Stimulated activated CD8-positive, alpha-beta memory T cell treated with anti-CD3 and anti-CD28 coated beads, Interleukin-12 subunit alpha, Interleukin-12 subunit beta, amount 100 ng/mL, for 24 hours (primary cell): ENCODE measurements around the gene MAGEC1.
"Not testable (repeated sequence)": the region's sequence is repeated elsewhere in the genome, so short reads cannot be mapped to it uniquely, and the experiment has no call there.

ENCODE experiments used
- DNase-seq: peaks from one replicate; pipeline ENCODE4 v3.0.0-alpha.2; 2020; ENCODE audit errors: extremely low read depth

Gene MAGEC1, protein sequence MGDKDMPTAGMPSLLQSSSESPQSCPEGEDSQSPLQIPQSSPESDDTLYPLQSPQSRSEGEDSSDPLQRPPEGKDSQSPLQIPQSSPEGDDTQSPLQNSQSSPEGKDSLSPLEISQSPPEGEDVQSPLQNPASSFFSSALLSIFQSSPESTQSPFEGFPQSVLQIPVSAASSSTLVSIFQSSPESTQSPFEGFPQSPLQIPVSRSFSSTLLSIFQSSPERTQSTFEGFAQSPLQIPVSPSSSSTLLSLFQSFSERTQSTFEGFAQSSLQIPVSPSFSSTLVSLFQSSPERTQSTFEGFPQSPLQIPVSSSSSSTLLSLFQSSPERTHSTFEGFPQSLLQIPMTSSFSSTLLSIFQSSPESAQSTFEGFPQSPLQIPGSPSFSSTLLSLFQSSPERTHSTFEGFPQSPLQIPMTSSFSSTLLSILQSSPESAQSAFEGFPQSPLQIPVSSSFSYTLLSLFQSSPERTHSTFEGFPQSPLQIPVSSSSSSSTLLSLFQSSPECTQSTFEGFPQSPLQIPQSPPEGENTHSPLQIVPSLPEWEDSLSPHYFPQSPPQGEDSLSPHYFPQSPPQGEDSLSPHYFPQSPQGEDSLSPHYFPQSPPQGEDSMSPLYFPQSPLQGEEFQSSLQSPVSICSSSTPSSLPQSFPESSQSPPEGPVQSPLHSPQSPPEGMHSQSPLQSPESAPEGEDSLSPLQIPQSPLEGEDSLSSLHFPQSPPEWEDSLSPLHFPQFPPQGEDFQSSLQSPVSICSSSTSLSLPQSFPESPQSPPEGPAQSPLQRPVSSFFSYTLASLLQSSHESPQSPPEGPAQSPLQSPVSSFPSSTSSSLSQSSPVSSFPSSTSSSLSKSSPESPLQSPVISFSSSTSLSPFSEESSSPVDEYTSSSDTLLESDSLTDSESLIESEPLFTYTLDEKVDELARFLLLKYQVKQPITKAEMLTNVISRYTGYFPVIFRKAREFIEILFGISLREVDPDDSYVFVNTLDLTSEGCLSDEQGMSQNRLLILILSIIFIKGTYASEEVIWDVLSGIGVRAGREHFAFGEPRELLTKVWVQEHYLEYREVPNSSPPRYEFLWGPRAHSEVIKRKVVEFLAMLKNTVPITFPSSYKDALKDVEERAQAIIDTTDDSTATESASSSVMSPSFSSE

DNA sequence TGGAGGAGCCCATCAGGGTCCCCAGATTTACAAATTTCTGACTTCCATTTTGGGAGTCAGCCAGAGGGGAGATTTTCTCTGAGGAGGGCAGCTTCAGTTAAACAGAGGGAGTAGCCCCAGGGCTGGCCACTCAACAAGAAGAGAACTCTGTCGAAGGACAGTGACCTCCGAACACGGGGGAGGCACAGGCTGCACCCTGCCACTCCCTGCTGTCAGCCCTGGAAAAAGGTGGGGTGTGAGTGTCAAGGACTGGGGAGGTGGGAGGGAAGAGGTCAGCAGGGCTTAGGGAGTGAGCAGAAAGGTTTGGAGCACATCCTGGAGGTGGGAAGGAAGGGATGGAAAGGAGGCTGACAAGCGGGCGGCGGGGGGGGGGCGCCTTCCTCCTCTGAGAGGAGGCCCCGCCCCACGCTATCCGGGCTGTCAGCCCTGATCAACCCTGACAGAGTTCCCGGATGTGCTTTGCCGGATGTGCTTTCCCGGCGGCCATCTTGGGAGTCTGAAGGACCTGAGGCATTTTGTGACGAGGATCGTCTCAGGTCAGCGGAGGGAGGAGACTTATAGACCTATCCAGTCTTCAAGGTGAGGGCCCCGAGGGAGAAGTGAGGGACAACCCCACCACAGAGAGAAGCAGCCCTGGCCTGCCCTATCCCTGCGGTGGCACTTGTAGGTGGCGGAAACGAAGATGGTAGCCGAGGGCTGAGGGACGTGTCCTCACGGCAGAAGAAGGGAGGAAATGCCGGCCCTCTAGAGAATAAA lies at the start of gene MAGEC1:
TSS of gene MAGEC1 (plus strand) at position 495 of the 756 bp plus-strand sequence. CDS start 1,179 bp downstream, outside the sequence.
- DNase-seq, result no peak

DNA sequence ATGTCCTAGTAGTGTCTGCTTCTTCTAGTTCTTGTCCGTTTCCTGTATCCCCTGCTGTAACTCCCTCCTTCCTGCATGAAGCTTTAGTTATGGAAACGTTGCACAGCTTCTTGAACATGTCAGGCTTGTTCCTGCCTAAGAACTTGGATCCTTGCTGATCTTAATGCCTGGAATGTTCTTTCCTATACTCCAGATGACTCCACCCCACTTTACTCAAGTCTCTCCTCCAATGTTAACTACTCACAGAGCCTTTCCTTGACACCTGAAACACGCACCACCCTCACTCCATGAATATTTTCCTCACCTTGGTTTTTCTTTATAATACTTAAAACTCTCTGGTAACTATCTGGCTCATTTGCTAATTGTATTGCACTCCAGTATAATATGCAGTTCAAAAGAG lies 46.2 kb upstream of the MAGEC1 start:
- DNase-seq, result no peak

DNA sequence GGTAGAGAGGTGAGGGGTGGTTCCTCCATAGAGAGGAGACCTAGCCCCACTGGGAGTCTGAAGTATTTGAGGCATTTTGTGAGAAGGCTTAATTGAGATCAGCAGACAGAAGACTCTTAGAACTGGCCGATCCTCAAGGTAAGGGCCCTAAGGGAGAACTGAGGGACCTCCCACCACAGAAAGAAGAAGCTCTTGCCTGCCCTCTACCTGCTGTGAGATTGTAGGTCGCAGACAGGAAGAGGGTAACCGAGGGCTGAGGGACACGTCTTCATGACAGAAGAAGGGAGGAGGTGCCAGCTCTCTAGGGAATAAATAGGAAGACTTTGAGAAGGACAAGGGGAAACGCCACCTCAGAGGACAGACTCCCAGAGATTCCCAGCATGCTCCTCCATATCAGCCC lies 24.1 kb upstream of the MAGEC1 start:
- DNase-seq, result no peak

DNA sequence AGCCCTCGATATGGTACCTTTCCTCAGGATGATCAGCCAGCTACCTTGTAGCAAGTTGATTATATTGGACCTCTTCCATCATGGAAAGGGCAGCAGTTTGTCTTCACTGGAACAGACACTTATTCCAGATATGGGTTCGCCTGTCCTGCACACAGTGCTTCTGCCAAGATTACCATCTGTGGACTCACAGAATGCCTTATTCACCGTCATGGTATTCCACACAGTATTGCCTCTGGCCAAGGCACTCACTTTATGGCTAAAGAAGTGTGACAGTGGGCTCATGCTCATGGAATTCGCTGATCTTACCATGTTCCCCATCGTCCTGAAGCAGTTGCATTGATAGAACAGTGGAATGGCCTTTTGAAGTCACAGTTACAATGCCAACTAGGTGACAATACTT lies 14.9 kb upstream of the MAGEC1 start:
- not testable (repeated sequence) for DNase-seq

DNA sequence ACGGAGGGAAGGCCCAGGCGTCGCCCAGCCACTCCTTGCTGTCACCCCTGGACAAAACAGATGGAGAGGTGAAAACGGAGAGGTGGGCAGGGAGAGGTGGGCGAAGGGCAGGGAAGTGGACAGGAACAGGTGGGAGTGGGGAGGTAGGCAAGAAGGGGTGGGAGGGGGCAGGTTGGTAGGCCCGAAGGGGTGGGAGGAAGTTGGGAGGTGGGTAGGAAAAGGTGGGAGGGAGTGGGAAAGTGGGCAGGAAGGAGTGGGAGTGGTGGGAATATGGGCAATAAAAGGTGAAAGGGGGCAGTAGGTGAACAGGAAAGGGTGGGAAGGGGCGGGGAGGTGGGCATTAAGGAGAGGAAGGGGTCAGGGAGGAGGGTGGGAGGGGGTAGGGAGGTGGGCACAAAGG lies 9.0 kb upstream of the MAGEC1 start:
- DNase-seq, result no peak

DNA sequence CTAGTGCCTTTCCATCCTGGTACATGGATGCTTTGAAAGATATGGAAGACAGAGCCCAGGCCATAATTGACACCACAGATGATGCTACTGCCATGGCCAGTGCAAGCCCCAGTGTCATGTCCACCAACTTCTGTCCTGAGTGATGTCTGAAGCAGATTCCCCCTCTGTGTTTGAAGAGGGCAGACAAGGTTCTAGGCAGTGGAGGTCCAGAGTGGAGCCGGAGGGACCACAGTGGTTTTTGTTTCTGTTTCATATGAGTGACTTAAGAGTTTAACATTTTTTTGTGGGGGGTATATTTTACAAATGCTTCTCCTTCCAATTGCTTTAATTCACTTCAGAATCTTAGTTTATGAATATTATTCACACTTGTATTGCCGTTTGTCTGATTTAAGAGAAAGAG lies 6.0 kb upstream of the MAGEC1 start:
- no peak for DNase-seq

DNA sequence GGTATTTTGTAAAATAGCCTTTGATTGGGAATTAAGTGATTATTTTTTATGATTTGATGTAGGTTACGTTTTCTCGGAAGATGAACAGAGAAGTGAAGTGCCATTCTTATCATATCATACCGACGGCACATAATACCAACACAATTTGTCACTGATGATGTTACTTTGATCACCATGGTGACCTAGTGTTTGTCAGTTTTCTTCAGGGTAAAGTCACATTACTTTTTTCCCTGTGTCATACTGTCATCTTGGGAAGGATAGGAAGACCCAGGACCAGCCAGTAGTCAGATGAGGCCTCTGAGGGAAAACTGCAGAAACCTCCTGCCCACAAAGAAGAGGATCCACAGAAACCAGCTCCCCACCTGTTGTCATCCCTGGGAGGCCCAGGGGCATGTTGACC lies 1.3 kb upstream of the MAGEC1 start:
- DNase-seq, result no peak

DNA sequence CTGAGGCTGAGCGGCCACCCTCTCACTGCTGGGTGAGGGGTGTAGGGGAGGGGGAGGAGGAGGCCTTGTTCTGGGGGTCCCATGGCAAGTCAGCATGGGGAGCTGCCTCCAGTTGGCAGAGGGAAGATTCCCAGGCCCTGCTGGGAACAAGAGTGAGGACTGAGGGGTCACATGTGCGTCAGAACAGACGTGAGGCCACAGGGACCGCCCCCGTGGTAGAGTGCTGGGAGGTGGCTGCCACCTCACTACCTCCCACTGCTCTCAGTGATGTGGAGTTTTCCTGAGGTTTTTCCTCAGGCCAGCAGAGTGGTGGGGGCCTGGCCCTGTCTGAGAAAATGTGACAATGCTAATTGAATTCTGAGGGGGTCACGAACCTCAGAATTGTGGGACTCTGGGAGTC lies 568 bp downstream of the MAGEC1 start:
- no peak for DNase-seq

DNA sequence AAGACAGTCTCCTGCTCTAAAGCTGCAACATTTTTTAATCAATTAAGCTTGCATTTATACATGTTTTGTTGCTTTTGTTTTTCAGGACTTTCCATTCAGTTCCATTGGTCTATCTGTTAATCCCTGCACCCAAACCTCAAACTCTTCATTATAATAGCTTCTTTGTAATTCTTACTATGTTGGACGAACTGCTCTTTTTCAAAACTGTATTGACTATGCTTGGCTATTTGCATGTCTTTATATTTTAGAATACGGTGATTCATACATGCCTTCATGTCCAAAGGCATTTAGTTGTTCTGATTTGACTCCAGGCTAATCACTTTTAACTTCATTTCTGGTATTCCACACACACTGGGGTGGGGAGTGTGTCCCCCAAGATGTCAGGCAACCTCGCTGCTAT lies 14.1 kb downstream of the MAGEC1 start:
- no peak for DNase-seq

DNA sequence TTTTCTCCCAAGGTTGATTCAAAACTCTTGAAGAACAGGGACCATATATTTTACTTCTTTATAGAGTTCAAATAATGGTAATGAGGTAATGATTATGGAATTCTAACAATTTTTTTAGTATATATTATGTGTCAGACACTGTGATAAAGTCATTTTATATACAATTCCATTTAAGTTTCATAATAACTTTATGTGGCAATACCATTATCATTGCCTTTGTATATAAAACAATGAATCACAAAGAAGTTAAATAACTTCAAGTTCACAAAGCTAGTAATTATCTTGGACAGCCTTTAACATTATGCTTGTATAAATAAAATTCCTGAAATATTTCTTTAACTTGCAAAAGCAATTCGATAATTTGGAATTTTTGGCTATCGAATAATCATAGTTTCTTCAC lies 20.6 kb downstream of the MAGEC1 start:
- DNase-seq, result no peak

DNA sequence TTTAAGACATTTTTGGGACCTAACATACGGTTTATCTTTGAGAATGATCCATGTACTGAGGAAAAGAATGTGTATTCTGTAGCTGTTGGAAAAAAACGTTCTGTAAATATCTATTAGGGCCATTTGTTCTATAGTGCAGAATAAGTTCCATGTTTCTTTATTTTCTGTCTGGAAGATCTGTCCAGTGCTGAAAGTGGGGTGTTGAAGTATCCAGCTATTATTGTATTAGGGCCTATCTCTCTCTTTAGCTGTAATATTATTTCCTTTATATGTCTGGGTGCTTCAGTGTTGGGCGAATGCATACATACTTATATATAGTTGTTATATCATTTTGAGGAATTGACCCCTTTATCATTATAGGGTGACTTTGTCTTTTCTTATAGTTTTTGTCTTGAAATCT lies 24.7 kb downstream of the MAGEC1 start:
- DNase-seq, result no peak

DNA sequence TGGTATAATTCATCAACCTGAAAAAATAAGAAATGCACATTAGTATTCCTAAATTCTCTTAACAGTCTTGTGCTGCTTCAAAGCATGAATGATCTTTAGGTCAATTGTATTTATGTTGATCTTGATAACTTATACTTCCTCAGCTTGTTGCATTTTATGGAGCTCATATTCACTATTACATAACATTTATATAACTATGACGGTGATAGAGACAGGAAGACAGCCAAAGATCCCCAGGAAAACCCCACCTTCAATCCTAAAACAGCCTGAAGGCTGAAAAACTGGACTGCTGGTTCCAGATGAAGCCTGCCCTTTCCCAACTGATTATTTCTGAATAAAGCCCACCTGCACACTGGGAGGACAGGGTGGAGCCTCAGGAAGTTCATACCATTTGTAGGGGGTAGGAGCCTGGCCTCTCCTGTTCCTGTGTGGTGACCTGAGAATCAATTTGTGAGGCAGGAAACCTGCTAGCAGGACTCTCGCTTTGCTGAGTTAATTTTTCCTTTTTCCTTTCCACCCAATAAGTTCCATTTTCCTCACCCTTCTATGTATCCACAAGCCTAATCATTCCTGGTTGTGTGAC lies 30.5 kb downstream of the MAGEC1 start:
- DNase-seq, result no peak

DNA sequence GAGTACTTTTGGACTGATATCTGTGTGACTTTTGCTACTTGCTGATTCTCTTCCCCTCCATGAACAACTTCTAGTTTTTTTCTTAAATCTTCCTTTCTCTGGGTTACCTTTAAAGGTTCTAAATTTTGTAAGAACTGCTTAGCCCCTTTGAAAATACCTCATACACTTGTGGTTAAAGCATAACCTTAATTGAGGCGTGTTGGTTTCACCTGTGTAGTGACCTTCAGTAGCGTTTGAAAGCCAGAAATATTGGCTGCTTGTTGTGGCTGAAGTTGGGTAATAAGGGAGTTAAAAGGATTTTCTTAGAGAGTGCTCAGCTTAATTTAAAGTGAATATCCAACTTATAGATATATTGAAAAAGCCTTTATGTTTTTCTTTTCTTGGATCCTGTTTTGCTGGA lies 32.0 kb downstream of the MAGEC1 start:
- no peak for DNase-seq

DNA sequence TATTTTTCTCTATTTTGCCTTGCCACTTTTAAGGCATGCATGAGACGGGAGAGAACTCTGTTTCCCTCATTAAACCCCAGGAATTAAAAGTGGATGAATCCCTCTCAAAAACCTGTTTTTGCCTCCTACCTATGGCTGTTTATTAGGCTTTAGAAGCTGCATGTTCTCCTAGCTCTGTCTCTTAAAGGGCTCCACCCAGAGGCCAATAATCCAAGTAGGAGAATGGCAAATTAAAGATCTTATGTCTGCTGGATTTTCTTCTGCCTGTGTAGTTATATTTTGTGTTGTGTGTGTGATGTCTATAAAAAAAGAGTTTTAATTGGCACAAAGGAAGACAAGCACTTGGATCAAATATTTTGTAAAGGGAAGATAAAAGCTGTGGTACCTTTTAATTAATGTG lies 32.4 kb downstream of the MAGEC1 start:
- no peak for DNase-seq

DNA sequence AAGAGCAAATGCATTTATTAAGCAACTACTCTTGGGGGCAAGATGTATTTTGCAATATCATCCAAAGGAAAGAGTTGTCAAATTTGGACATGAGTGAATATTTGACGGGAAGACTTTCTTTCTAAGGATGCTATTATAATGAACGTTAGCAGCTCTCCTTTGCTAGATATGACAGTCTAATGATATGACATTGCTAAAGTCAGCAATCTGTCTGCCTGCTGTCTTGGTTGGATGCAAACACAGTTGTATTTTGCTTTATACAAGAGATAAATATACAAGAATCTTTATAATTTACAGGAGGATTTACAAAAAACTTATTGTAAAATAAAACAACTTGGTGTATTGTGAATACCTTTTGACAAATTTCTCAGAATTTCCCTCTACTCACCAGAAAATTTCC lies 37.5 kb downstream of the MAGEC1 start:
- no peak for DNase-seq

DNA sequence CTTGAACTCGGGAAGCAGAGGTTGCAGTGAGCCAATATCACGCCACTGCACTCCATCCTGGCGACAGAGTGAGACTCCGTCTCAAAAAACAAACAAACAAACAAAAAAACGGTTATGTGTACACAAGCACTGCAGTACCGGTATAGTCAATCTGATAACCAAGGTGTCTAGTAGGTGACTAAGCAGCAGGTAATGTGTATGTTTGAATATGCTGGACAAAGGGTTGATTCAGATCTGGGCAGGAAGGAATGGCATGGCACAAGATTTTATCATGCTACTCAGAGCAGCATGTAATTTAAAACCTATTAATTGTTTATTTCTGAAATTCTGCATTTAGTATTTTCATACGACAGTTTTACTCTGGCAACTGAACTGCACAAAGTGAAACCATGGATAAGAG lies 41.7 kb downstream of the MAGEC1 start:
- no peak for DNase-seq

DNA sequence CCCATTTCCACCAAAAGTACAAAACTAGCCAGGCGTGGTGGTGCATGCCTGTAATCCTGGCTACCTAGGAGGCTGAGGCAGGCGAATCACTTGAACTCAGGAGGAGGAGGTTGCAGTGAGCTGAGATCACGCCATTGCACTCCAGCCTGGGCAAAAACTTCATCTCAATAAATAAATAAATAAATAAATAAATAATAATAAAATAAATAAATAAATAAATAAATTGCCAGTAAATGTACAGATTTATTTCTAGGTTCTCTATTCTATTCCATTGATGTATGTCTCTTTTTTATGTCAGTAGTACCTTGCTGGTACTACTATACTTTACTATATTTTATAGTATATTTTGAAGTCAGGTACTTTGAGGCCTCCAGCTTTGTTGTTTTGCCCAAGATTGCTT lies 43.7 kb downstream of the MAGEC1 start:
- DNase-seq, result no peak

DNA sequence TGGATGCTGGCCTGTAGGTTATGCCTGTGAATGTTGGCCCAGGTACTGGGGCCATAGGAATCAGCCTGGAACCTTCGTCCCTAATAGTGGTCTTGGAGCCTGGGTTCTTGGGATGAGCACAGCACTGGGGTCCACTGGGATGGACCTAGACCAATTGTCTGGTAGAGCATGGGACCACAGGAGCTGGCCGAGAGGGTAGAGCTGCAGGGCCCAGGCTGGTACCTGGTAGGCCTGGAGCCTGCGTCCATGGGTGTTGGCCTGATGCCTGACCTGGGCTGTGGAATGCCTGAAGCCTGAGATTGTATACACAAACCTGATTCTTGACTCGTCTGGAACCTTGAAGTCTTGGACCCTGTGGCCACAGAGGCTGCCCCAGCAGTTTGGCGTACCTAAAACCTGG lies 48.9 kb downstream of the MAGEC1 start:
- no peak for DNase-seq

DNA sequence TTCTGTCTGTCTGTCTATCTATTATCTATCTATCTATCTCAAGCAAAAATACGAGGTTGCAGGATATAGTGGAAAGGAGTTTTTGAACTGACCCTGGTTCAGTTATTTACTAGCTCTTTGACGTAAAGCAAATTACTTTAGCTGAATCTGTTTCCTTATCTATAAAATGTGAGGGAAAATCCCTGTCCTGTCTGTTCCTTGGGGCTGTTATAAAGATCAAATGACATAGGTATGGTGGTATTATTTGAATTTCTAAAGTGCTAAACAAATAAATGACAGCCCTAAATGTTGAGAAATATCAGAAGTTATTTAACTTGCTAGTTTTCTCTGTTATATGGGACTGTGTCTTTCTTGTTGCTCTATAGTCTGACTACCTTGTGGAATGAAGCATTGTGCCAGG lies 55.0 kb downstream of the MAGEC1 start:
- DNase-seq, result no peak
